Measurements from ENCODE around the gene COBL.
"Not testable (repeated sequence)": the region's sequence is repeated elsewhere in the genome, so short reads cannot be mapped to it uniquely, and the experiment has no call there.

Gene COBL

GRCh38 chr7:51229620-51230323 is 86.8 kb downstream of the COBL start:
- no peak for DNase-seq (ENCODE audit: low read depth)

- no peak for DNase-seq (ENCODE audit: low read depth)
Measured at GRCh38 chr7:51229106-51229537, 87.5 kb downstream of the COBL start.

- DNase-seq (ENCODE audit: low read depth): peak; percentile 1
Measured at GRCh38 chr7:51228386-51228958, 88.1 kb downstream of the COBL start.

- DNase-seq (ENCODE audit: low read depth): no peak
Measured at GRCh38 chr7:51227861-51228260, 88.7 kb downstream of the COBL start.

GRCh38 chr7:51226916-51227535 is 89.6 kb downstream of the COBL start:
- no peak for DNase-seq (ENCODE audit: low read depth)

GRCh38 chr7:51226063-51226755 is 90.4 kb downstream of the COBL start:
- DNase-seq (ENCODE audit: low read depth): peak; percentile 10

- DNase-seq (ENCODE audit: low read depth): no peak
Measured at GRCh38 chr7:51224811-51225595, 91.6 kb downstream of the COBL start.

- DNase-seq (ENCODE audit: low read depth): no peak
Measured at GRCh38 chr7:51223505-51223904, 93.1 kb downstream of the COBL start.

- DNase-seq (ENCODE audit: low read depth): no peak
Measured at GRCh38 chr7:51222916-51223315, 93.7 kb downstream of the COBL start.

GRCh38 chr7:51220226-51220625 is 96.4 kb downstream of the COBL start:
- no peak for DNase-seq (ENCODE audit: low read depth)

- no peak for DNase-seq (ENCODE audit: low read depth)
Measured at GRCh38 chr7:51219261-51219988, 97.2 kb downstream of the COBL start.

- no peak for DNase-seq (ENCODE audit: low read depth)
Measured at GRCh38 chr7:51217804-51218203, 98.8 kb downstream of the COBL start.

- DNase-seq (ENCODE audit: low read depth): no peak
Measured at GRCh38 chr7:51214098-51214497, 102.5 kb downstream of the COBL start.

GRCh38 chr7:51213618-51214017 is 103.0 kb downstream of the COBL start:
- no peak for DNase-seq (ENCODE audit: low read depth)

GRCh38 chr7:51210766-51211165 is 105.8 kb downstream of the COBL start:
- no peak for DNase-seq (ENCODE audit: low read depth)

- DNase-seq (ENCODE audit: low read depth): no peak
Measured at GRCh38 chr7:51209426-51209825, 107.2 kb downstream of the COBL start.

GRCh38 chr7:51208125-51208524 is 108.5 kb downstream of the COBL start:
- not testable (repeated sequence) for DNase-seq (ENCODE audit: low read depth)

- DNase-seq (ENCODE audit: low read depth): no peak
Measured at GRCh38 chr7:51198654-51199053, 118.0 kb downstream of the COBL start.

GRCh38 chr7:51190969-51191368 is 125.6 kb downstream of the COBL start:
- DNase-seq (ENCODE audit: low read depth): no peak

GRCh38 chr7:51189777-51190176 is 126.8 kb downstream of the COBL start:
- no peak for DNase-seq (ENCODE audit: low read depth)

- no peak for DNase-seq (ENCODE audit: low read depth)
Measured at GRCh38 chr7:51188987-51189386, 127.6 kb downstream of the COBL start.

All from amniotic epithelial cell (primary cell).